Neural progenitor cell (in vitro differentiated cells): ENCODE measurements around the gene TMEM131L.

Experiments
- CTCF ChIP-seq: fragments of 200-600 bp; sonication (generic); IDR thresholded peaks from 2 replicates; pipeline ENCODE4 v1.5.1; 2017; ENCODE audit warnings: antibody characterized with exemption, mild to moderate bottlenecking
- EZH2phosphoT487 ChIP-seq: fragments of 200-600 bp; sonication (generic); IDR thresholded peaks from 2 replicates; pipeline ENCODE4 v1.6.1; 2017; ENCODE audit warnings: antibody characterized with exemption

DNA sequence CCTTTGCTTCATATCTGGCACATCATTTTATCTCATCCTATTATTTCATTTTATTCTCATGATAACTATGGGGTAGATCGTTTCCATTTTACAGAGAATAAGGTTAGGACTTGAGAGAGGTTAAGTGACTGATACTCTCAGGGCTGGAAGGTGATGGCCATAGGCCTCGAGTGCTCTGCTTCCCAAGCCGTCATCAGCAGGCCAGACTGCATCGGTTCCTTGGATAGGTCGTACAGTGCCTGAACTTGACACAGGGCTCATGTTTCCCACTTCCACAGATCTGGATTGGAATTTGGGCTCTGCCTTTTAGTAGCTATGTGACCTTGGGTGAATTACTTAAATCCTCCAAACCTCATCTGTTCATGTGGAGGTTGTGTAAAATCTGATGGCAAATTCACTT lies 81.4 kb downstream of the TMEM131L start:
- TF ChIP-seq CTCF (no peak), EZH2phosphoT487 (no peak)
